Activated naive CD4-positive, alpha-beta T cell treated with Interleukin-2 at 50 U/mL for 16 hours (primary cell): ENCODE results near the gene C3orf49.

Experiments used
- DNase-seq: peaks from one replicate; pipeline ENCODE4 v3.0.0-alpha.2; 2020

Gene C3orf49

GRCh38 chr3:63892773-63893352 is 73.8 kb downstream of the C3orf49 start:
- DNase-seq = no peak

DNA sequence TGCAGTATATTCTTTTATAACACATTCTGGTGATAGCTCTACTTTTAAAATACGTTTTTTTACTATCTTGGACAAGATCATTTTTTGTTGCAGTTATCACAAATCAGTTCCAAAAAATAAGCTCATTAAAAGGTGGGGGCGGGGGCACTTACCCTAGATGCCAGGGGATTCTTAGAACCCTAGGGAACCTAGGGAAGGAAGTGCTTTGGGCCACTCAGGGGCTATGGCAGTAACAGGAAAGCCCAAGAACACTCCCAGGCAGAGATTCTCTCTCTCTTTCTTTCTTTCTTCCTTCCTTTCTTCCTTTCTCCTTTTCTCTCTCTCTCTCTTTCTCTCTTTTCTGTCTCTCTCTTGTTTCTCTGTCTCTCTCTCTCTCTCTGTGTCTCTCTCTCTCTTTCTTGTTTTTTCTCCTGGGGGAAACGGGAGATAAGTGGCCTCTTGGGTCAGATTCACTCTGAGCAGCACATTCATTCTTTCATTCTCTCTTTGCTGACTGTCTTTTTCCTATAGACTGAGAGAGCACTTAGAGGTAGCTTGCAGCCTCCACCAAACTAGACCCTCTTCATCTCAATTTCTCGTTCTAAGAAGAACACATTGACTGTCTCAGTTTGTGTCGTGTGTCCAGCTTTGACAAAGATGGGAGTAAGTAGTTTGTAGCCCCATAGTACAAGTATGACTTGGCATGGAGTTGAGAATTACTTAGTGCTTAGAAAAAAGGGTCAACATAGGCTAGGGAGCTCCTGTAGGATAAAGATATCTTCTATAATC is 76.5 kb downstream of the C3orf49 start:
- no peak for DNase-seq

- no peak for DNase-seq
Observed at GRCh38 chr3:63896332-63897030, 77.4 kb downstream of the C3orf49 start.
